ENCODE measurements around the gene CACNB4. TPM values are rescaled to one million over a fixed set of nuclear protein-coding genes. Genes with fewer than 3 reads are reported as not detected.
A peak's percentile ranks its signal among the peaks of the same experiment; 100 is the strongest.

Gene CACNB4
- total RNA-seq, 4 donors from 2014 or later, result 0.20 to 1.6 (median 0.90) TPM

DNA sequence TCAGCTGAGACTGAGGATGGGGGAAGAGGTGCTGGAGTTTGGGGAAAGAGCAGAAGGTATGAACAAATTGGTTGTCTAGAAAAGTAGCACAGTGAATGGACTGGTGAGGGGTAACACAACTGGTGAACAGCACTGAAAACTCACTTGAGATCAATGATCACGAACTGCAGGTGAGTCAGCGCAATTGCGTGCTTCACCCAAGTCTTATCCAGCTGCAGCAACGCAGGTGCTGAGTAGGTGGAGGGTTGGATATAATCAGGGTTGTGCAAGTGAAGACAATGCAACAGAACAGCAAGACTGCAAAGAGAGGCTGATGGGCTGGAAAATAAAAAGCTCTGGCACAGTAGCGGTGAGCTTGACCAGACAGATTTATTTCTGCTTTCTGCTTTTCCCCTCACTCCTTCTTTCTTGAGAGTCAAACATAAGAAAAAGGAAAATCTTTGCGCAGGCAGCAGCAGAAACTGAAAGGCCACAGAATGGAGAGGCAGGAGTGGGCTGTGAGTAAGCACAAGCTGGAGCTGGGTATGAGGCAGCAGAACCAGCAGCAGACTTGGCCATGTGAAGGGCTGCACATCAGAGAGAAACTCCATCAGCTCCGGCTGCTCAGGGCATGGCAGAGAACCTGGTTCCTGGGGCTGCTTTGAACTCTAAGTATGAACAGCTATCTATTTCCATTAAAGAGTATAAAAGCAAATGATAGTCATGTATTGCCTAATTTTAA lies 171.2 kb downstream of the CACNB4 start:
- in situ Hi-C loops (cut with MboI; ENCODE audit: low pct_ligation_motif_present in 1 of 4, low pct_unique_long_range_greater_than_20kb in 1 of 4, low sequenced_read_pairs in 3 of 4), result no loop called here
- no peak overlapping the region for H3K4me3 ChIP-seq
- H3K36me3 ChIP-seq, result no peaks in the 10 kb centered on the region
- intact Hi-C loops (cut with DNase I; ENCODE audit: low total_unique reads), result no loop called here
- no peak for TF ChIP-seq POLR2A (IDR thresholded peaks at IDR 0.05)
- TF ChIP-seq EP300 (IDR thresholded peaks at IDR 0.05; ENCODE audit: low read depth), result no peak
- TF ChIP-seq POLR2AphosphoS5 (IDR thresholded peaks at IDR 0.05), result no peak
- TF ChIP-seq, protein P1, sequence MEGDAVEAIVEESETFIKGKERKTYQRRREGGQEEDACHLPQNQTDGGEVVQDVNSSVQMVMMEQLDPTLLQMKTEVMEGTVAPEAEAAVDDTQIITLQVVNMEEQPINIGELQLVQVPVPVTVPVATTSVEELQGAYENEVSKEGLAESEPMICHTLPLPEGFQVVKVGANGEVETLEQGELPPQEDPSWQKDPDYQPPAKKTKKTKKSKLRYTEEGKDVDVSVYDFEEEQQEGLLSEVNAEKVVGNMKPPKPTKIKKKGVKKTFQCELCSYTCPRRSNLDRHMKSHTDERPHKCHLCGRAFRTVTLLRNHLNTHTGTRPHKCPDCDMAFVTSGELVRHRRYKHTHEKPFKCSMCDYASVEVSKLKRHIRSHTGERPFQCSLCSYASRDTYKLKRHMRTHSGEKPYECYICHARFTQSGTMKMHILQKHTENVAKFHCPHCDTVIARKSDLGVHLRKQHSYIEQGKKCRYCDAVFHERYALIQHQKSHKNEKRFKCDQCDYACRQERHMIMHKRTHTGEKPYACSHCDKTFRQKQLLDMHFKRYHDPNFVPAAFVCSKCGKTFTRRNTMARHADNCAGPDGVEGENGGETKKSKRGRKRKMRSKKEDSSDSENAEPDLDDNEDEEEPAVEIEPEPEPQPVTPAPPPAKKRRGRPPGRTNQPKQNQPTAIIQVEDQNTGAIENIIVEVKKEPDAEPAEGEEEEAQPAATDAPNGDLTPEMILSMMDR (IDR thresholded peaks at IDR 0.05), result no peak
- no peak overlapping the region for H3K27ac ChIP-seq
- no peaks in the 10 kb centered on the region for H3K27me3 ChIP-seq
- H3K4me1 ChIP-seq, result no peaks in the 10 kb centered on the region
- no peak for DNase-seq
- H3K9me3 ChIP-seq, result no peaks in the 10 kb centered on the region
- 79 to 85% methylated on average over 4 to 7 of the region's 7 CpGs for WGBS, 2 donors (ENCODE audit: low coverage in 1 of 2)

DNA sequence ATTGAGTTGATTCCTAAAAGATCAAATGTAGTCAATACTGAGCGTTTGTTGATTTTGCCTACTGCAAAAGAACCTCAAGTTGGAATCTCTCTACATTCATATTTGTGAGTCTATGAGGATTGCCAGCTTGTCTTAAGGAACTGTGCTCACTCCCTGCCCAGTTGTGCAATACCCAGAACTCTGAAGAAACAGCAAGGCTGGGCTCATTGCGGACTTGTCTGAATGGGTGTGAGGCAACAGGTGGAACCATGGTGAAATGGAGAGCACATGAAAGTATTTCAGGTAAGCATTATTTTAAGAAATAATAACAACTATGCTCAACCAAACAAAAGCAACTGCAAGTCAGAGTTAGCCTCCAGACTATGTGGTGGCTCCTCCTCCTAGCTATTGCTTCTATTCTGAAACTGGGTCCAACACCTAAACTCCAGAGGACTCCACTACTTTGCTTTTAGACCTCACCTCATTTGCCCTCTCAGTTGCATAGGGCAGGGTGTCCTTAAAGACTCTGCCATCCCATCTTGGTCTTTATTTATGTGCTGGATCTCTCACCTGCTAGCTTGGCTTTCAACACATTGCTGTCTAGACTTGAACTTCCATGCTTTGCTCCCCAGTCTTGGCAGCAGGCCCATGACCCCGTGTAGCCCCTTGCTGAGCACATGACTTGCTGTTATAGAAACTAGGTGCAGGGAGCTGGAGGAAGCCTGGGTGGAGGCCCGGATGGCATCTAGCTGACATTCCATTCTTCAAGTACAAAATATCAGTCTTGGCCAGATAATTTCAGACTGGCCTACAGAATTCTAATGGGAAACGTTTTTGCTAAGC lies 175.8 kb downstream of the CACNB4 start:
- H3K4me3 ChIP-seq, result no peak overlapping the region
- H3K9me3 ChIP-seq, result no peaks in the 10 kb centered on the region
- no peaks in the 10 kb centered on the region for H3K36me3 ChIP-seq
- 20 to 57% methylated on average over 2 to 5 of the region's 5 CpGs for whole genome bisulfite sequencing, 2 donors (ENCODE audit: low coverage in 1 of 2)
- H3K27ac ChIP-seq, result no peak overlapping the region
- H3K27me3 ChIP-seq, result no peaks in the 10 kb centered on the region
- in situ Hi-C loops (cut with MboI; ENCODE audit: low pct_ligation_motif_present in 1 of 4, low pct_unique_long_range_greater_than_20kb in 1 of 4, low sequenced_read_pairs in 3 of 4), result no loop called here
- peak; percentile 39 for DNase-seq
- TF ChIP-seq POLR2A (IDR thresholded peaks at IDR 0.05) (no peak), POLR2AphosphoS5 (IDR thresholded peaks at IDR 0.05) (no peak), EP300 (IDR thresholded peaks at IDR 0.05; ENCODE audit: low read depth) (no peak)
- TF ChIP-seq, protein P1 (IDR thresholded peaks at IDR 0.05), result no peak
- intact Hi-C loops (cut with DNase I; ENCODE audit: low total_unique reads), result no loop called here
- H3K4me1 ChIP-seq, result no peaks in the 10 kb centered on the region

DNA sequence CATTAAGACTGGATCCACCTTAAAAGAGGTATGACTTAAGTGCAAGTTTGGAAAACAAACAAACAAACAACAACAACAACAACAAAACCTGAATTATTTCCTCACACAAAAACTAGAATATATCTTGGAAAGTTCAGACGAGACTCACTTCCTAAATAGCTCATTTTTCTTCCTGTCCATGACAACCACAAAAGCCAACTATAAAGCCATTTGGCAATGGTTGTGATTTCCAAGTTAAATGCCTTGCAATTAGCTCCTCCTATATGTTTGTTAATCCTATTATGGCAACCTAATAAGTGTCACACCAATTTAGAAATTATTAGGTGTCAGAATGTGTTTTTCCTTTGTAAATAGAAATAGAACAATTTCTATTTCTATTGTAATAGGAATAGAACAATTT lies 179.1 kb downstream of the CACNB4 start:
- 45 to 46% methylated on average over 1 of the region's 1 CpG for WGBS, 2 donors (ENCODE audit: low coverage in 1 of 2)
- Histone ChIP-seq H3K4me1 (no peaks in the 10 kb centered on the region), H3K27ac (no peak overlapping the region), H3K4me3 (no peak overlapping the region), H3K27me3 (no peaks in the 10 kb centered on the region), H3K9me3 (no peaks in the 10 kb centered on the region), H3K36me3 (no peaks in the 10 kb centered on the region)
- DNase-seq, result no peak
- intact Hi-C loops (cut with DNase I; ENCODE audit: low total_unique reads) (no loop called here), in situ Hi-C loops (cut with MboI; ENCODE audit: low pct_ligation_motif_present in 1 of 4, low pct_unique_long_range_greater_than_20kb in 1 of 4, low sequenced_read_pairs in 3 of 4) (no loop called here)
- TF ChIP-seq EP300 (IDR thresholded peaks at IDR 0.05; ENCODE audit: low read depth), result no peak
- no peak for TF ChIP-seq POLR2A (IDR thresholded peaks at IDR 0.05)
- no peak for TF ChIP-seq POLR2AphosphoS5 (IDR thresholded peaks at IDR 0.05)
- TF ChIP-seq, protein P1 (IDR thresholded peaks at IDR 0.05), result no peak

DNA sequence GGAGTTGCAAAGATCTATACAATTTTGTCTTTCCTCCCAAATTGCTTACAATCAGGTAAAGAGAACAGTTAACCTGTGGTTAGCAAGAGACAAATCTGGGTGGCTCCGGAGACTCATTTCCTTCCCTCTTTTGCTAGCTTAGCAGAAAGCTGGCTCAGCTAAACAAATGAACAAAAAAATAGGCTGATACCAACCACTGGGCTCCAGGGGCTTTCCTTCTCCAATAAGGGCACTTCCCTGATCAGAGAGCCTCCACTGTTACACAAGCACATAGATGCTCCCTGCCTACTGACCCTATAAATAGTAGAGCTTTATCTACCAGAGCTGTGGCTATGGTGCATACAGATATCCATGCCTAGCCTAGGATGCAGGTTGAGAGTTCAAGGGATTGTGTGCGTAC lies 180.5 kb downstream of the CACNB4 start:
- intact Hi-C loops (cut with DNase I; ENCODE audit: low total_unique reads) (no loop called here), in situ Hi-C loops (cut with MboI; ENCODE audit: low pct_ligation_motif_present in 1 of 4, low pct_unique_long_range_greater_than_20kb in 1 of 4, low sequenced_read_pairs in 3 of 4) (no loop called here)
- WGBS, 2 donors (ENCODE audit: low coverage in 1 of 2), result 71 to 83% methylated on average over 1 to 2 of the region's 2 CpGs
- H3K27ac ChIP-seq, result no peak overlapping the region
- TF ChIP-seq POLR2AphosphoS5 (IDR thresholded peaks at IDR 0.05) (no peak), EP300 (IDR thresholded peaks at IDR 0.05; ENCODE audit: low read depth) (no peak), POLR2A (IDR thresholded peaks at IDR 0.05) (no peak)
- TF ChIP-seq, protein P1 (IDR thresholded peaks at IDR 0.05), result no peak
- no peak overlapping the region for H3K4me3 ChIP-seq
- DNase-seq, result no peak
- no peaks in the 10 kb centered on the region for H3K36me3 ChIP-seq
- no peaks in the 10 kb centered on the region for H3K9me3 ChIP-seq
- H3K4me1 ChIP-seq, result no peaks in the 10 kb centered on the region
- H3K27me3 ChIP-seq, result no peaks in the 10 kb centered on the region
